IMR-90 (cell line): ENCODE measurements around the gene GNAO1.

Experiments used
- ELK1 ChIP-seq: fragments of 150-350 bp; IDR thresholded peaks from 2 replicates; pipeline ENCODE4 v1.6.1; 2016; ENCODE audit warnings: low read depth, mild to moderate bottlenecking, low read length, moderate library complexity, borderline replicate concordance
- FOS ChIP-seq: fragments of 150-350 bp; IDR thresholded peaks from 2 replicates; pipeline ENCODE4 v1.6.1; 2016; ENCODE audit warnings: low read depth, low read length
- POLR2A ChIP-seq: IDR thresholded peaks from 2 replicates; pipeline ENCODE4 v1.6.1; 2012; ENCODE audit warnings: mild to moderate bottlenecking, low read depth, low read length
- RAD21 ChIP-seq: IDR thresholded peaks from 2 replicates; pipeline ENCODE4 v1.6.1; 2012; ENCODE audit warnings: low read length, improper control_type of control experiment
- RCOR1 ChIP-seq: IDR thresholded peaks from 2 replicates; pipeline ENCODE4 v1.6.1; 2012; ENCODE audit warnings: mild to moderate bottlenecking, low read length, improper control_type of control experiment; ENCODE audit not compliant: insufficient replicate concordance
- TF ChIP-seq, protein P1 (sequence below): conservative IDR thresholded peaks from 2 replicates; pipeline ENCODE4 v1.5.1; 2012; ENCODE audit warnings: mild to moderate bottlenecking, low read depth, low read length, improper control_type of control experiment

- TF ChIP-seq, protein P1, sequence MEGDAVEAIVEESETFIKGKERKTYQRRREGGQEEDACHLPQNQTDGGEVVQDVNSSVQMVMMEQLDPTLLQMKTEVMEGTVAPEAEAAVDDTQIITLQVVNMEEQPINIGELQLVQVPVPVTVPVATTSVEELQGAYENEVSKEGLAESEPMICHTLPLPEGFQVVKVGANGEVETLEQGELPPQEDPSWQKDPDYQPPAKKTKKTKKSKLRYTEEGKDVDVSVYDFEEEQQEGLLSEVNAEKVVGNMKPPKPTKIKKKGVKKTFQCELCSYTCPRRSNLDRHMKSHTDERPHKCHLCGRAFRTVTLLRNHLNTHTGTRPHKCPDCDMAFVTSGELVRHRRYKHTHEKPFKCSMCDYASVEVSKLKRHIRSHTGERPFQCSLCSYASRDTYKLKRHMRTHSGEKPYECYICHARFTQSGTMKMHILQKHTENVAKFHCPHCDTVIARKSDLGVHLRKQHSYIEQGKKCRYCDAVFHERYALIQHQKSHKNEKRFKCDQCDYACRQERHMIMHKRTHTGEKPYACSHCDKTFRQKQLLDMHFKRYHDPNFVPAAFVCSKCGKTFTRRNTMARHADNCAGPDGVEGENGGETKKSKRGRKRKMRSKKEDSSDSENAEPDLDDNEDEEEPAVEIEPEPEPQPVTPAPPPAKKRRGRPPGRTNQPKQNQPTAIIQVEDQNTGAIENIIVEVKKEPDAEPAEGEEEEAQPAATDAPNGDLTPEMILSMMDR: no peak
- TF ChIP-seq POLR2A (no peak), RCOR1 (no peak), RAD21 (no peak), FOS (no peak), ELK1 (no peak)
Observed at GRCh38 chr16:56274369-56274768, 83.1 kb downstream of the GNAO1 start.
